Transverse colon (tissue), 3 donors: ENCODE data around the gene TIMP3.

Experiments used
- EP300 ChIP-seq: sonication (generic); formaldehyde crosslinking; IDR thresholded peaks from one replicate; pipeline ENCODE4 v1.6.1; 2017; ENCODE audit warnings: antibody characterized with exemption, low read depth
- TF ChIP-seq, protein P1 (sequence below), 5 experiments: fragments of 200-600 bp in 3 of 5; fragments of 450-650 bp in 2 of 5; sonication (generic) in 3 of 5; IDR thresholded peaks; 1 replicate in 2 of 5; 2 replicates in 3 of 5; pipeline ENCODE4 v1.5.1; 2016 to 2017; ENCODE audit warnings: antibody characterized with exemption in 5 of 5, inconsistent platforms in 3 of 5, mild to moderate bottlenecking in 2 of 5, moderate library complexity in 1 of 5

DNA sequence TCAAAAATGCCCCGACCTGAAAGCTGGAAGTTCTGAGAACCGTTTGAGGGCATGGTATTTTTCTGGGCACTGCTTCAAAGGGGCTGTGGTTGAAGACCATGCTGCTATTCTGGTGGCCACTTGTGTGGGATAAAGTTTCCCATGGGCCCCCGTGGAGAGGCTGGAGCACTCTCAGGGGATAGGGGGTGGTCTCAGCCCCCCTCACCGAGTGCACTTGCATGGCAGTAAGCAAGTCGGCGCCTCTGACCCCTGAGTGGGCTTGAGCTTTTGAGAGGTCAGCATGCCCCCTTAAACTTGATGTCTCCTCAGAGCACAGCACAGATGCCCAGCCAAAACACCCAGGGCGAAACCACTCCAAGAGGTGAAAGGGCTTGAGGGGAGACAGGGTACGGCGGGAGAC, 35.6 kb downstream of the TIMP3 start:
- TF ChIP-seq, protein P1, sequence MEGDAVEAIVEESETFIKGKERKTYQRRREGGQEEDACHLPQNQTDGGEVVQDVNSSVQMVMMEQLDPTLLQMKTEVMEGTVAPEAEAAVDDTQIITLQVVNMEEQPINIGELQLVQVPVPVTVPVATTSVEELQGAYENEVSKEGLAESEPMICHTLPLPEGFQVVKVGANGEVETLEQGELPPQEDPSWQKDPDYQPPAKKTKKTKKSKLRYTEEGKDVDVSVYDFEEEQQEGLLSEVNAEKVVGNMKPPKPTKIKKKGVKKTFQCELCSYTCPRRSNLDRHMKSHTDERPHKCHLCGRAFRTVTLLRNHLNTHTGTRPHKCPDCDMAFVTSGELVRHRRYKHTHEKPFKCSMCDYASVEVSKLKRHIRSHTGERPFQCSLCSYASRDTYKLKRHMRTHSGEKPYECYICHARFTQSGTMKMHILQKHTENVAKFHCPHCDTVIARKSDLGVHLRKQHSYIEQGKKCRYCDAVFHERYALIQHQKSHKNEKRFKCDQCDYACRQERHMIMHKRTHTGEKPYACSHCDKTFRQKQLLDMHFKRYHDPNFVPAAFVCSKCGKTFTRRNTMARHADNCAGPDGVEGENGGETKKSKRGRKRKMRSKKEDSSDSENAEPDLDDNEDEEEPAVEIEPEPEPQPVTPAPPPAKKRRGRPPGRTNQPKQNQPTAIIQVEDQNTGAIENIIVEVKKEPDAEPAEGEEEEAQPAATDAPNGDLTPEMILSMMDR (IDR thresholded peaks at IDR 0.05): no peak
- TF ChIP-seq EP300: no peak
